Upper lobe of left lung (tissue), 6 donors: ENCODE data around the gene TSHZ2. TPM values are rescaled to one million over a fixed set of nuclear protein-coding genes. Genes with fewer than 3 reads are reported as not detected.
"Not testable (repeated sequence)": the region's sequence is repeated elsewhere in the genome, so short reads cannot be mapped to it uniquely, and the experiment has no call there.

Source experiments
- ATAC-seq, 2 donors: fragments of 200-7000 bp; cut with Tn5 transposase; one replicate each; pipeline ENCODE4 v1.9.1; 2022; ENCODE audit warnings: mild to moderate bottlenecking in 2 of 2, moderate library complexity in 2 of 2; ENCODE audit not compliant: low FRiP score in 2 of 2
- DNase-seq, 2 donors: peaks; one replicate each; pipeline ENCODE4 v3.0.0-alpha.2; 2019 to 2020
- H3K27ac ChIP-seq, 4 donors: fragments of 200-600 bp; sonication (generic); one replicate each; pipeline ENCODE4 v1.5.1; 2016 to 2019
- H3K27me3 ChIP-seq, 4 donors: fragments of 200-600 bp; sonication (generic); one replicate each; pipeline ENCODE4 v1.5.1; 2017 to 2019
- H3K36me3 ChIP-seq, 4 donors: fragments of 200-600 bp; sonication (generic); one replicate each; pipeline ENCODE4 v1.5.1; 2016 to 2019
- H3K4me1 ChIP-seq, 4 donors: fragments of 200-600 bp; sonication (generic); one replicate each; pipeline ENCODE4 v1.5.1; 2018 to 2019
- H3K4me3 ChIP-seq, 4 donors: fragments of 200-600 bp; sonication (generic); one replicate each; pipeline ENCODE4 v1.5.1; 2017 to 2019; ENCODE audit warnings: mild to moderate bottlenecking in 2 of 4, moderate library complexity in 1 of 4
- H3K9me3 ChIP-seq, 4 donors: fragments of 200-600 bp; sonication (generic); one replicate each; pipeline ENCODE4 v1.5.1; 2018 to 2019
- EP300 ChIP-seq, 4 donors: sonication (generic); formaldehyde crosslinking; IDR thresholded peaks; one replicate each; pipeline ENCODE4 v1.5.1; 2017; ENCODE audit warnings: antibody characterized with exemption in 4 of 4, control low read depth in 2 of 4
- POLR2A ChIP-seq, 4 donors: fragments of 450-650 bp; IDR thresholded peaks; one replicate each; pipeline ENCODE4 v1.5.1; 2016 to 2017; ENCODE audit warnings: antibody characterized with exemption in 4 of 4, mild to moderate bottlenecking in 2 of 4
- POLR2AphosphoS5 ChIP-seq, 2 donors: sonication (generic); formaldehyde crosslinking; IDR thresholded peaks; one replicate each; pipeline ENCODE4 v1.5.1; 2017; ENCODE audit warnings: antibody characterized with exemption in 2 of 2
- WGBS, 2 donors: methylation state at CpG; one replicate each; pipeline ENCODE4 v1.1.5; 2017 to 2018; 5-methylcytosine and 5-hydroxymethylcytosine counted together
- total RNA-seq, 6 donors: library from RNA; depleted of rRNA in 4 of 6; stranded (reverse); fragments of >200 nt in 4 of 6; gene quantifications; one replicate each; pipeline versions ENCODE4 v1.1.0 to v1.2.1, GENCODE V29; 2016 to 2021
- TF ChIP-seq, protein P1 (sequence below), 6 experiments: fragments of 450-650 bp in 4 of 6; fragments of 200-600 bp in 2 of 6; sonication (generic) in 2 of 6; IDR thresholded peaks; one replicate each; pipeline ENCODE4 v1.5.1; 2016 to 2019; ENCODE audit warnings: antibody characterized with exemption in 6 of 6
- donor health status: DM: no; HTN: no; CAD: no; lungs with moderate emphysema.
- donor health status: DM: no; HTN: yes; CAD: no; lungs with severe emphysema.

Gene TSHZ2
- total RNA-seq, 6 donors from 2014 or later, result 1.8 to 10.0 (median 3.2) TPM

DNA sequence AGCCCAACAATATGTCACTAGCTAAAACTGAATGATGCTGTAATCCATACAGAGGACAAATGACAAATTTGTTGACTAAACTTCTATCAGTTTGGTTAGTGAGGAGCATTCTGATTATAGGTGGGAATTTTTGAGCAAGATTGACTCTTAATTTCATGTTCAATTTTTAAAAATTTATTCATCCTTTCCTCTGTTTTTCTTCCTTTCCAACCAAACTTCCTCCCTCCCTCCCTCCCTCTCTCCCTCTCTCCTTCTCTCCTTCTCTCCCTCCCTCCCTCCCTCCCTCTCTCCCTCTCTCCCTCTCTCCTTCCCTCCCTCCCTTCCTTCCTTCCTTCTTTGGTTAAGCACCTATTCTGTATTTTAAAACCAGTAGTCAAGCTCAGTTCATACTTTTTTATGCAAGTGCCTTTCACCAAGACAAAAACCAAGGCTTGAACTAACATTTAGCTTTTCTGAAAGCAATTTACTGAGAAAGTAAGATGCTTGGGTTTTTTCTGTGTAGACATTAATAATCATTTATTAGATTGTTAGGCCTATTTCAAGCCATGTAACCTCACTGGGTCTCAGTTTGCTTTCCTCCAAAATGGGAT is 112.3 kb downstream of the TSHZ2 start:
- no peak for DNase-seq
- no peak for TF ChIP-seq EP300 (IDR thresholded peaks at IDR 0.05)
- TF ChIP-seq, protein P1, sequence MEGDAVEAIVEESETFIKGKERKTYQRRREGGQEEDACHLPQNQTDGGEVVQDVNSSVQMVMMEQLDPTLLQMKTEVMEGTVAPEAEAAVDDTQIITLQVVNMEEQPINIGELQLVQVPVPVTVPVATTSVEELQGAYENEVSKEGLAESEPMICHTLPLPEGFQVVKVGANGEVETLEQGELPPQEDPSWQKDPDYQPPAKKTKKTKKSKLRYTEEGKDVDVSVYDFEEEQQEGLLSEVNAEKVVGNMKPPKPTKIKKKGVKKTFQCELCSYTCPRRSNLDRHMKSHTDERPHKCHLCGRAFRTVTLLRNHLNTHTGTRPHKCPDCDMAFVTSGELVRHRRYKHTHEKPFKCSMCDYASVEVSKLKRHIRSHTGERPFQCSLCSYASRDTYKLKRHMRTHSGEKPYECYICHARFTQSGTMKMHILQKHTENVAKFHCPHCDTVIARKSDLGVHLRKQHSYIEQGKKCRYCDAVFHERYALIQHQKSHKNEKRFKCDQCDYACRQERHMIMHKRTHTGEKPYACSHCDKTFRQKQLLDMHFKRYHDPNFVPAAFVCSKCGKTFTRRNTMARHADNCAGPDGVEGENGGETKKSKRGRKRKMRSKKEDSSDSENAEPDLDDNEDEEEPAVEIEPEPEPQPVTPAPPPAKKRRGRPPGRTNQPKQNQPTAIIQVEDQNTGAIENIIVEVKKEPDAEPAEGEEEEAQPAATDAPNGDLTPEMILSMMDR (IDR thresholded peaks at IDR 0.05), result no peak
- no peak for TF ChIP-seq POLR2AphosphoS5 (IDR thresholded peaks at IDR 0.05)
- no peak for TF ChIP-seq POLR2A (IDR thresholded peaks at IDR 0.05)
- Histone ChIP-seq H3K9me3 (no peaks in the 10 kb centered on the region), H3K36me3 (no peaks in the 10 kb centered on the region), H3K27me3 (no peaks in the 10 kb centered on the region), H3K4me3 (no peak overlapping the region), H3K4me1 (peaks cover 10 to 15% (median 12%) of the 10 kb centered on the region in 4 donors), H3K27ac (no peak overlapping the region)
- no peak for ATAC-seq

DNA sequence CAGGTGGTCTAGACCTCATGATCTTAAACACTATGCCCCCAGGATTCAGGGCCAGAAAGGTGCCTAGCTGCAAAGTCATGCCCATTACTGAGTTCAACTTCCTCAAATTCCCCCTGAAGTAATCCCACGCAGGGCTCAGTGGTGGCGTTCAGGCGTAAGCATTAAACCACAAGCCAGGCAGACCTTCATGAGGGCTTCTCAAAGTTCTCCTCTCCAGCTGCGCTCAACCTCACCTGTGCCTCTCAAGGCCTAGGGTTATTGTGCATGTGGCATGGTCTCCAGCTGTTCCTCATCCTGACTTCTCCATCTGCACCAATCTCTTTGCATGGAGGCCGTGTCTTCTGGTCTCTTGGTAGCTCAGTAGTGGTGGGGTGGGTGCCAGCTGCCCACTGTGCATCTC is 113.6 kb downstream of the TSHZ2 start:
- Histone ChIP-seq H3K27ac (no peak overlapping the region), H3K4me1 (peaks cover 5 to 13% (median 9%) of the 10 kb centered on the region in 4 donors), H3K4me3 (no peak overlapping the region), H3K27me3 (no peaks in the 10 kb centered on the region), H3K9me3 (no peaks in the 10 kb centered on the region), H3K36me3 (no peaks in the 10 kb centered on the region)
- no peak for DNase-seq
- 84 to 90% methylated on average over 5 of the region's 5 CpGs for WGBS, 2 donors
- no peak for ATAC-seq
- TF ChIP-seq EP300 (IDR thresholded peaks at IDR 0.05) (no peak), POLR2A (IDR thresholded peaks at IDR 0.05) (no peak), POLR2AphosphoS5 (IDR thresholded peaks at IDR 0.05) (no peak)
- TF ChIP-seq, protein P1 (IDR thresholded peaks at IDR 0.05), result no peak

DNA sequence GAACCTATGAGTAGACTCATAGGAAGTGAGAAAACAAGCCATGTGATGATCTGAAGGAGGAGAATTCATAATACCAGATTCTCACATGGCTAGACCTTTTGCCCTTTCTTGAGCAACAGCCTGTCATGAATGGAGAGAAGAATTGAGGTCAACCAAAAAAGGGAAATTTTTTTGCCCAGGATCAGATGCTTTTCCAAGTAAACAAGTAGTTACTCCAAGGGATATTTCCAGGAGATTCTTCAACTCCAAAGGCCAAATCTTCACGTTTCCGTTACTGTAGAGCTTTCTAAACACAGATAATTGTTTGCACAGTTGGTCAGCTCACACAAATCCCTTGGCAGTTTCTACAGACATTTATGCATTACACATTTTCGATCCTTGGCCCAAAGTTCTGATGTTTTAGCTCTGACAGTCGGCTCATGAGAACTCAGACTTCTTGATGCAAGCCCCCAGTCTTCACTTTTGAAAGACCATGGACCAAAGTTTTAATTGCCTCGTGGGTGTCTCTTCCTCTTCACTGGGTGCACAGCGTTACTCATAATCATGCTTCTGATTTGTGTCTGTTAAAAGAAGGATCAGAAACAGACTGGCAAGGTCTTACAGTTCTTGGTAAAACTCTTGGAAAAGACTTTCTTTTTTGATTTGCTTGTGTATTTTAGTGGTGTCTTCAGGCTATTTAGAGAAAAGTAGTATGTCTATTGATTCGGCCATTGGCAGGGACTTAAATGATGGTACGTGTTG is 115.0 kb downstream of the TSHZ2 start:
- Histone ChIP-seq H3K27me3 (no peaks in the 10 kb centered on the region), H3K9me3 (no peaks in the 10 kb centered on the region), H3K4me1 (peaks cover 0 to 1% (median 0%) of the 10 kb centered on the region in 4 donors), H3K4me3 (no peak overlapping the region), H3K27ac (peak overlapping the region in 1 of 4 donors; percentile 6), H3K36me3 (no peaks in the 10 kb centered on the region)
- DNase-seq, result no peak
- no peak for TF ChIP-seq EP300 (IDR thresholded peaks at IDR 0.05)
- no peak for TF ChIP-seq POLR2AphosphoS5 (IDR thresholded peaks at IDR 0.05)
- TF ChIP-seq, protein P1 (IDR thresholded peaks at IDR 0.05), result no peak
- TF ChIP-seq POLR2A (IDR thresholded peaks at IDR 0.05), result no peak
- ATAC-seq, result peak in 1 of 2 donors; percentile 69
- 76 to 78% methylated on average over 8 of the region's 8 CpGs for WGBS, 2 donors

DNA sequence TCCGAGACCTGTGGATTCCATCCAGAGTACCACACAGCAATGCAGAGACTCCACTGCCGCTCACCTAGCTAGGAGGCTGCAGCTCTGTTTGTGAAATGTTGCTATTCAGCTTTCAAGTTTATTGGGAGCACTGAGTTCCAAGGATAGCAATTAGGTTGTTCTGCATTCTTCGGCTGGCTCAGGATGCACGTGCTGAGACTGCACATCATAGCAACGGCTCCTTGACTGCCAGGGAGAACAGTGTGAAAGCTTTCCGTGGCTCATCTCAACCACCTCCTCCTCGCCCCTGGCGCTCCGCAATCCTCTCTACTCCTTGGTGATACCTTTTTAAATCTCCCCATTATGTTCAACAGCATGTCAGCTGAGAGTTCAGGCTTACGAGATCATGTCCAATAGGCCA is 116.6 kb downstream of the TSHZ2 start:
- no peak overlapping the region for H3K4me3 ChIP-seq
- TF ChIP-seq EP300 (IDR thresholded peaks at IDR 0.05) (no peak), POLR2AphosphoS5 (IDR thresholded peaks at IDR 0.05) (no peak)
- H3K4me1 ChIP-seq, result no peaks in the 10 kb centered on the region
- ATAC-seq (no peak), DNase-seq (no peak)
- H3K9me3 ChIP-seq, result no peaks in the 10 kb centered on the region
- WGBS, 2 donors, result 81 to 92% methylated on average over 10 of the region's 10 CpGs
- no peak overlapping the region for H3K27ac ChIP-seq
- H3K27me3 ChIP-seq, result no peaks in the 10 kb centered on the region
- H3K36me3 ChIP-seq, result no peaks in the 10 kb centered on the region

DNA sequence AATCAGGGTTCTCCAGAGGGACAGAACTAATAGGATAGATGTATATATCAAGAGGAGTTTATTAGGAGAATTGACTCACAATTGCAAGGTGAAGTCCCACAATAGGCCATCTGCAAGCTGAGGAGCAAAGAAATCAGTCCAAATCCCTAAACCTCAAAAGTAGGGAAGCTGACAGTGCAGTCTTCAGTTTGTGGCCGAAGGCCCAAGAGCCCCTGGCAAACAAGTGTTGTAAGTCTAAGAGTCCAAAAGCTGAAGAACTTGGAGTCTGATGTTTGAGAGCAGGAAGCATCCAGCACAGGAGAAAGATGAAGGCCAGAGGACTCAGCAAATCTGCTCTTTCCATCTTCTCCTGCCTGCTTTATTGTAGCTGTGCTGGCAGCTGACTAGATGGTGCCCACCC is 117.7 kb downstream of the TSHZ2 start:
- not testable (repeated sequence) for H3K9me3 ChIP-seq, H3K27me3 ChIP-seq, H3K4me1 ChIP-seq, H3K27ac ChIP-seq, DNase-seq, ATAC-seq, H3K4me3 ChIP-seq, H3K36me3 ChIP-seq
- WGBS, 2 donors, result 75 to 77% methylated on average over 1 of the region's 1 CpG

DNA sequence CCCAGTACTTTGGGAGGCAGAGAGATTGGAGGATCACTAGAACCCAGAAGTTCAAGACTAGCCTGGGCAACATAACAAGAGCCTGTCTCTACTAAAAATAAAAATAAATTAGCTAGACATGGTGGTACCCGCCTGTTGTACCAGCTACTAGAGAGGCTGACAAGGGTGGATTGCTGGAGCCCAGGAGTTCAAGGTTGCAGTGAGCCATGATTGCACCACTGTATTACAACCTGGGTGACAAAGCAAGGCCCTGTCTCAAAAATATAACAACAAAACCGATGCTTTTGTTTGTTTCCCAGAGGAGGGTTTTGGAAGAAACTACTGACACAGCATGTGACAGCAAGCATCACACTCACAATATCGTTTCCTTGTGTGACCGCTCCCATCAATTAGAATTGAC is 119.6 kb downstream of the TSHZ2 start:
- no peak for ATAC-seq
- 87 to 92% methylated on average over 4 of the region's 4 CpGs for WGBS, 2 donors

More for the DNA sequence above, 119.6 kb downstream of the TSHZ2 start:
- H3K4me3 ChIP-seq, result no peak overlapping the region
- no peaks in the 10 kb centered on the region for H3K36me3 ChIP-seq
- H3K9me3 ChIP-seq, result no peaks in the 10 kb centered on the region
- TF ChIP-seq POLR2AphosphoS5 (IDR thresholded peaks at IDR 0.05) (no peak), POLR2A (IDR thresholded peaks at IDR 0.05) (no peak), EP300 (IDR thresholded peaks at IDR 0.05) (no peak)
- TF ChIP-seq, protein P1 (IDR thresholded peaks at IDR 0.05), result no peak
- H3K4me1 ChIP-seq, result no peaks in the 10 kb centered on the region
- no peak overlapping the region for H3K27ac ChIP-seq
- no peak for DNase-seq
- no peaks in the 10 kb centered on the region for H3K27me3 ChIP-seq
